A549 treated with AZD9567 at 1 μM for 4 hours (cell line): ENCODE results near the gene HHIP. TPM values are rescaled to one million over a fixed set of nuclear protein-coding genes. Genes with fewer than 3 reads are reported as not detected.

ENCODE experiments used
- total RNA-seq: library from RNA; stranded (reverse); fragments of 200-300 nt; extraction: Qiagen RNA extraction; gene quantifications from 5 replicates; pipeline ENCODE4 v1.2.3, GENCODE V29; 2022; ENCODE audit not compliant: insufficient read depth

HHIP gene
- 0.29 to 1.6 TPM (median 0.74 TPM) in 5 replicates for total RNA-seq

GRCh38 chr4:144645631-144646522 lies at the start of gene HHIP:
Gene HHIP, plus strand, starts transcription at chr4:144646156. Its CDS starts 520 bp downstream, at chr4:144646676.

